NB4 (cell line): ENCODE results near the gene CALM1.

Experiments used
- CTCF ChIP-seq: IDR thresholded peaks from one replicate; pipeline ENCODE4 v1.5.1; 2012; ENCODE audit warnings: low read depth, low read length
- MAX ChIP-seq: IDR thresholded peaks from 2 replicates; pipeline ENCODE4 v1.6.1; 2011; ENCODE audit warnings: low read depth, low read length
- MYC ChIP-seq: IDR thresholded peaks from 2 replicates; pipeline ENCODE4 v1.6.1; 2011; ENCODE audit warnings: low read depth, low read length
- POLR2A ChIP-seq: IDR thresholded peaks from 2 replicates; pipeline ENCODE4 v1.6.1; 2011; ENCODE audit warnings: mild to moderate bottlenecking; ENCODE audit not compliant: insufficient read length; ENCODE audit errors: extremely low read depth

GRCh38 chr14:90440021-90440451, 43.2 kb downstream of the CALM1 start:
- TF ChIP-seq CTCF: no peak
- no peak for TF ChIP-seq POLR2A
- no peak for TF ChIP-seq MAX
- no peak for TF ChIP-seq MYC
